ENCODE results near the gene VAV2.

DNA sequence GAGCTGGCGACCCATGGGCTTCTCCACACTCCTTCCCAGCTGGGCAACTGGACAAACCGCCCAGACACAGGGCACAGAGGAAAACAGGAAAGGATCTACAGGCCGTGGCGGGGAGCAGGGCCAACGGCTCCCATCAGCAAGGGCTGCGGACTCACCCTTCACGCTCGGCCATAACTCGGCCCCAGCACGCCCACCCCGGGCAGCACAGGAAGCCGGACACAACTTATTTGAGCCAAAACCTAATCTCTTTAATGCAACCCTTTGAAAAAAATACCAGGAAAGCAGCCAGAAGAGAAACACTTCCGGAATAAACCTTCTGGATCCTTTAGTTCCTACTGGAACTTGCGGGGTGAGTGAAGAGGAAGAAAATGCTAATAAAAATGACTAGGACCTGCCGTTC lies 59.9 kb downstream of the VAV2 start:
- TF ChIP-seq CSRNP3 (CRISPR knock-in tag; IDR thresholded peaks at IDR 0.05), result no peak
- TF ChIP-seq BACH2 (CRISPR knock-in tag; IDR thresholded peaks at IDR 0.05; ENCODE audit: borderline replicate concordance), result no peak
- no peak for TF ChIP-seq POU6F1 (CRISPR knock-in tag; IDR thresholded peaks at IDR 0.05; ENCODE audit: borderline replicate concordance, low read depth)
- TF ChIP-seq, protein P1, sequence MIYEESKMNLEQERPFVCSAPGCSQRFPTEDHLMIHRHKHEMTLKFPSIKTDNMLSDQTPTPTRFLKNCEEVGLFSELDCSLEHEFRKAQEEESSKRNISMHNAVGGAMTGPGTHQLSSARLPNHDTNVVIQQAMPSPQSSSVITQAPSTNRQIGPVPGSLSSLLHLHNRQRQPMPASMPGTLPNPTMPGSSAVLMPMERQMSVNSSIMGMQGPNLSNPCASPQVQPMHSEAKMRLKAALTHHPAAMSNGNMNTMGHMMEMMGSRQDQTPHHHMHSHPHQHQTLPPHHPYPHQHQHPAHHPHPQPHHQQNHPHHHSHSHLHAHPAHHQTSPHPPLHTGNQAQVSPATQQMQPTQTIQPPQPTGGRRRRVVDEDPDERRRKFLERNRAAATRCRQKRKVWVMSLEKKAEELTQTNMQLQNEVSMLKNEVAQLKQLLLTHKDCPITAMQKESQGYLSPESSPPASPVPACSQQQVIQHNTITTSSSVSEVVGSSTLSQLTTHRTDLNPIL (CRISPR knock-in tag; IDR thresholded peaks at IDR 0.05; ENCODE audit: low read depth), result no peak
- no peak for TF ChIP-seq ZFP30 (CRISPR knock-in tag; IDR thresholded peaks at IDR 0.05)
- no peak for TF ChIP-seq PATZ1 (CRISPR knock-in tag; IDR thresholded peaks at IDR 0.05; ENCODE audit: borderline replicate concordance)
- no peak for TF ChIP-seq ISL1 (CRISPR knock-in tag; IDR thresholded peaks at IDR 0.05)
- TF ChIP-seq ARNTL (CRISPR knock-in tag; IDR thresholded peaks at IDR 0.05; ENCODE audit: borderline replicate concordance, low read depth), result no peak
